ENCODE data around the gene FIBCD1.
A peak's percentile ranks its signal among the peaks of the same experiment; 100 is the strongest.

FIBCD1 gene

DNA sequence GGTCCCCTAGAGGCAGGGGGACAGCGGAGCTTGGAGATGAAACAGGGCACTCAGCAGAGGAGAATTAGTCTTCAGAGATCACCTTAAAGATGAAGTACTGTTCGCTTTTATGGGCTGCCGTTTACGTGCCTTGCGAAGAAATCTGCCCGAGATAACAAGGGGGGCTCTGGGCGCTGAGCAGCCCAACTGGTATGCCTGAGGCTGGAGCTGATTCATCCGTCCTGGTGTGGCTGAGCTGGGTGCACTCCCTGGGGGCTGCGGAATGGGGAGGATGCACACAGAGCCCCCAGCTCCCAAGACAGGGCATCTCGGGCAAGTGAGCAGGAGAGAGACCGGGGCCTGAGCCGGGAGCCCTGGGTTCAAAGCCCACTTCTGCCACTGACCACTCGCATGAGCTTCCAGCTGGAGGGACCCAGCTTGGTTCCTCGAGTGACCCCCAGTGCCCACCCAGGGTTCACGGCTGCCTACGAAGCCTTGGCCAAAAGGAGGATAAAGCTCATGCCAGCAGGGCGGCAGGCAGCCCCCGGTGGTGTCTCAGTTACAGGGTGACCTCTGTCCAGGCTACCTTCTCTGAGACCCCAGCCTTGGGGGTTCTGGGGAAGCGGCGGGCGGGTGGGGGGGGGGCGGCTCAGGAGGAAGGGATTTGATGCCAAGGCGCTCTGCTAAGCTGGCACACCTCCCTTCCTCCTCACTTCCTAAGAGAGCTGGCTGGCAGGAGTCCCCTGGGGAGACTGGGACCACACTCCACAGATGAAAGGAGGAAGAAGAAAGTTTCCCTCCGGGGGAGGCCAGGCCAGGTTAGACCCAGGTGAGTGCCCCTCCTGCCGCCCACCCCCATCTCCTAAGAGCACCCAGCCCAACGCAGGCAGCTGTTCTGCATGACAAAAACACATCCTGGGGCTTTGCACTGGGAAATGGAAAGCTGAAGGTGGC is 5.7 kb downstream of the FIBCD1 start:
- no peak for DNase-seq (ENCODE audit: low spot score)

DNA sequence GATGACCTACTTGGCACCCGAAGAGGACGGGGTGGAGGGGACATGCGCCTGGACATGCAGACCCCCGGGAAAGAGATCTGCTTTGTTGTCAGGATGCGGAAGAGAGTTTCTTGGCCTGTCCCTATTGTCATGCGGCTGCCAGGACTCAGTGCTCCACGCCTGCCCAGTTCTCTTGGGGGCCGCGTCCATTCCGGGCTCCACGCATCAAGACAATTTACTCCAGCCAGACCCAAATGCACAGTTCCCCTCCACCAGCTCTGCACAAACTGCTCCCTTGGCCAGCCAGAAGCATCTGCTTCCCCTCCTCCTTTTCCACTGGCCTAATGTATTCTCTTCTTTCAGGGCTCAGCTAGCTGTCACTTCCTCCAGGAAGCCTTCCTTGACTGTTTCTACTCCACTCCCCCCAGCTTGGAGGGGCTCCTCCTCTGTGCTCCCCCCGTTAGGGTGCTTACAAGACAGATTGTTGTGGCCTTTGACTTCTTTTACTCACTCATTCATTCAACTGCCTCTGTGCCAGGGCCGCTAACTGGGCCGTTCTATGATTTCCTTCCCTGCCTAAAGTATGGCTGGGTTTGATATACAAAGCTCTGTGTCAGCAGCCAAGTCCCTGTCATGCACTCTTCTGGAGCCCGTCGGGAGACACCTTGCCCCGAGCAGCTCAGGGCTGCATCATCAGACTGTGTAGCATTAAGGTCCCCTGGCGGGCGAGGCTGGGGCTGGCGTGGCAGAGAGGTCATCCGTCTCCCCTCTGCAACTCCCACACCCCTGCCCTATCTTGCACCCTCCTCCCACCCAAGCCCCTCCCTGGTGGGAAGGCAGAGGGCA is 6.6 kb downstream of the FIBCD1 start:
- TF ChIP-seq, protein P1, sequence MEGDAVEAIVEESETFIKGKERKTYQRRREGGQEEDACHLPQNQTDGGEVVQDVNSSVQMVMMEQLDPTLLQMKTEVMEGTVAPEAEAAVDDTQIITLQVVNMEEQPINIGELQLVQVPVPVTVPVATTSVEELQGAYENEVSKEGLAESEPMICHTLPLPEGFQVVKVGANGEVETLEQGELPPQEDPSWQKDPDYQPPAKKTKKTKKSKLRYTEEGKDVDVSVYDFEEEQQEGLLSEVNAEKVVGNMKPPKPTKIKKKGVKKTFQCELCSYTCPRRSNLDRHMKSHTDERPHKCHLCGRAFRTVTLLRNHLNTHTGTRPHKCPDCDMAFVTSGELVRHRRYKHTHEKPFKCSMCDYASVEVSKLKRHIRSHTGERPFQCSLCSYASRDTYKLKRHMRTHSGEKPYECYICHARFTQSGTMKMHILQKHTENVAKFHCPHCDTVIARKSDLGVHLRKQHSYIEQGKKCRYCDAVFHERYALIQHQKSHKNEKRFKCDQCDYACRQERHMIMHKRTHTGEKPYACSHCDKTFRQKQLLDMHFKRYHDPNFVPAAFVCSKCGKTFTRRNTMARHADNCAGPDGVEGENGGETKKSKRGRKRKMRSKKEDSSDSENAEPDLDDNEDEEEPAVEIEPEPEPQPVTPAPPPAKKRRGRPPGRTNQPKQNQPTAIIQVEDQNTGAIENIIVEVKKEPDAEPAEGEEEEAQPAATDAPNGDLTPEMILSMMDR (IDR thresholded peaks at IDR 0.05; ENCODE audit: extremely low read depth, missing control alignments): no peak
- no peak for DNase-seq (ENCODE audit: low spot score)

More for the DNA sequence above, 5.7 kb downstream of the FIBCD1 start:
- TF ChIP-seq, protein P1 (IDR thresholded peaks at IDR 0.05; ENCODE audit: extremely low read depth, missing control alignments): no peak

DNA sequence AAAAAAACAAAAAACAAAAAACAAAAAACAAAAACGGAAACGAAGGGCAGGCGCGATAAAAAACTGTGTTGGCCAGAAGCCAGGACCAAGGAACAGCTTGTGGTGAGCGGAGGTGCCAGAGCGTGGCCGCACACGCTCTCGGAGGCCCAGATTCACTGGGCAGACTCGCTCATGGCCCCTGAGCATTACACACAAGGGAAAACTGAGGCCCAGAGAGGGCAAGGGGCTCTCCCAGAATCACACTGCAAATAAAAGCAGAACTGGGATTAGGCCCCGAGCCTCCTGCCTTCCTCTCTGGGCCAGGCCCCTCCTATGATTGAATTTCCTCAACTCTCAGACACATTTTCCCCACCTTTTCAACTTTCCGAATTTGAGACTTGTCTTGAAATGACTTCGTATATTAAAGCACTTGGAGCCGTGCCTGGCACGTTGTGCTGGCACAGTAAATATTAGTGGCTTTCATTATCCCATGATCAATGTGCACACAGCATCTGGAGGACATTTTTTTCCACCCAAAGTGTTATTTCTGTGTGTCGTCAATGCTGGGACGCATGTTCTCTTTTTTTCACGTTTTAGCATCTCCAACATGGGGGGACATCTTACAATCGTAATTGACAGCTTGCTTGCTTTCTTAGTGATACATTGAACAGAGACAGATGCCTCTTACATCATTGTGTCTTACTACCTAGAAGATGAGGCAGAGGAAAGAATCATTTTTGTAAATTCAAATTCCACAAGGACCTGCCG is 7.4 kb downstream of the FIBCD1 start:
- TF ChIP-seq, protein P1 (IDR thresholded peaks at IDR 0.05; ENCODE audit: extremely low read depth, missing control alignments): no peak
- DNase-seq (ENCODE audit: low spot score): peak; percentile 81

DNA sequence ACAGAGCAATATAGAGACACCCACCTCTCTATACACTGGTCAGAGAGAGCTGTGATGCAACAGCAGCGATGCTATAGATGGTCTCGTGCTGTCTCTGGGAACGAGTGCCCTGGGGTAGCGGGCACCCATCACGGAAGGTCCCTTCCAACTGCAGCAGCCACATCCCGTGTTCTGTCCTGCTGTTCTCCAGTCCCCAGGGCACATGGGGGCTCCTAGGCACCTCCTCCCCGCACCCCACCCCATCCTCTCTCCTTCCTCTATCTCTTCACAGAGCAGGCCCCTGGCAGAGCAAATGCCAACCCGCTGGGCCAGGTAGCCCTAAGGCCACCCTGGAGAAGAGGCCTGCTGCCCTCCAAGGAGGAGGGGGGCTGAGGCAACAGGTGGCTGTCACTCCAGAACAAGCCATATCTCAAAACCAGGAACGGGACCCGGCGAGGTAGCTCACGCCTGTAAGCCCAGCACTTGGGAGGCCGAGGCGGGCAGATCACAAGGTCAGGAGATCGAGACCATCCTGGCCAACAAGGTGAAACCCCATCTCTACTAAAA is 8.2 kb downstream of the FIBCD1 start:
- DNase-seq (ENCODE audit: low spot score): no peak

DNA sequence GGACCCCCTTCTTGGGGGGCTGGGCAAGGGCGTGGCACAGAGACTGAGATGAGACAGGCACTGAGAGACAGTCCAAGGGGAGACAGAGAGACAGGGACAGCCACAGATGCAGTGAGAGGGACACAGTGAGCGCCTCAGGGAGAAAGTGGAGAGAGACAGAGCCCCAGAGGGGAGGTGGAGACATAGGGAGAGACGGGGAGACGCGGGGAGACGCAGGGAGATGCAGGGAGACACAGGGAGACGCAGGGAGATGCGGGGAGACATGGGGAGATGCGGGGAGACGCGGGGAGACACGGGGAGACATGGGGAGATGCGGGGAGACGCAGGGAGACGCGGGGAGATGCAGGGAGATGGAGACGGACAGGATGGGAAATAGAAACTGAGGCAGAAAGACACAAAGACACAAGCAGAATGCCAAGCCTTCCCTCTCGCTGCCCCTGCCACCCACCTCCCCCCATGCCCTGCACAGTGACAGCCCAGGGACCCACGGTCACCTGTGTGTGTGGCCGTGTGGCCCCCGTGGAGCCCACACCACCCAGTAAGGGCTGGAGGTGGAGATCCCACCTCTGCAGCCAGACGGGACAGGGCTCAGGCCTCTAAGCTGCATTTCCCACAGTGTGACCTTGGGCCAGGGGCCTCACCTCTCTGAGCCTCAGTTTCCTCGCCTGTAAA is 8.8 kb downstream of the FIBCD1 start:
- no peak for DNase-seq (ENCODE audit: low spot score)
- TF ChIP-seq, protein P1 (IDR thresholded peaks at IDR 0.05; ENCODE audit: extremely low read depth, missing control alignments): no peak

More for the DNA sequence above, 8.2 kb downstream of the FIBCD1 start:
- TF ChIP-seq, protein P1 (IDR thresholded peaks at IDR 0.05; ENCODE audit: extremely low read depth, missing control alignments): no peak

DNA sequence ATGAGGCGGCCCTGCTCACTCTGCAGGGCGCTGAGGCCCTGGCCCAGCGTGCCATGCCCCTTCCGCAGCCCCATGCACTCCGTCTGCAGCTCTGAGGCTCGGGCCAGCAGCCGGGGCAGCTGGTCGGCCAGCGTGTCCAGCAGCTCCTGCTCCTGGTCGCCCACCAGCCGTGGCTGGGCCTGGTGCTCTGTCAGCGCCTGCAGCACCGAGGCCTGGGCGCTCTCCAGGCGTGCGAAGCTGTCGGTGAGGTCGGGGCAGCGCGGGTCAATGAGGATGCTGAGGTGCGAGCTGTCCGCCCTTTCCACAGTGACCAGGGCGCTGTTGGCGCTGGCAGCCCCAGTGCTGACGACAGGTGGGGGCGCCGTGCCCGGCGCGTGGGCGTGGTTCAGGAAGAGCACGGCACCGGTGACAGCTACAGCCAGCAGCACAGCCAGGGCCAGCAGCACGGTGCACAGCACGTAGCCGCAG is 9.4 kb downstream of the FIBCD1 start:
- no peak for DNase-seq (ENCODE audit: low spot score)
- TF ChIP-seq, protein P1 (IDR thresholded peaks at IDR 0.05; ENCODE audit: extremely low read depth, missing control alignments): no peak
